SU-DHL-6 (cell line): ENCODE data around the gene RAP1A.

Experiments
- H2AFZ ChIP-seq: fragments of 200-600 bp; sonication (generic); 2 replicates; pipeline ENCODE4 v1.6.1; 2014; ENCODE audit warnings: low read depth, mild to moderate bottlenecking, moderate library complexity, mixed read lengths, antibody characterized with exemption, low read length; ENCODE audit not compliant: severe bottlenecking
- H3F3A ChIP-seq: fragments of 200-600 bp; shearing (Covaris generic); 2 replicates; pipeline ENCODE4 v1.6.0; 2016; ENCODE audit warnings: antibody characterized with exemption, mild to moderate bottlenecking; ENCODE audit not compliant: insufficient read depth
- H3K27ac ChIP-seq: fragments of 200-600 bp; sonication (generic); 2 replicates; pipeline ENCODE4 v1.5.1; 2016; ENCODE audit warnings: low read depth, mild to moderate bottlenecking, low read length, moderate library complexity, mixed read lengths
- H3K27me3 ChIP-seq: fragments of 200-600 bp; sonication (generic), shearing (Covaris generic); 2 replicates; pipeline ENCODE4 v1.6.0; 2014; ENCODE audit warnings: mild to moderate bottlenecking, low read length
- H3K36me3 ChIP-seq: fragments of 200-600 bp; sonication (generic); 2 replicates; pipeline ENCODE4 v1.6.1; 2014; ENCODE audit warnings: mild to moderate bottlenecking, low read length, mixed read lengths
- H3K4me2 ChIP-seq: fragments of 300-600, 200-600 bp; shearing (Covaris generic), sonication (generic); 2 replicates; pipeline ENCODE4 v1.6.0; 2014; ENCODE audit warnings: low read length, low read depth, mild to moderate bottlenecking; ENCODE audit not compliant: poor library complexity, severe bottlenecking
- H3K4me3 ChIP-seq: fragments of 200-600 bp; sonication (generic); 2 replicates; pipeline ENCODE4 v1.5.1; 2014; ENCODE audit warnings: antibody characterized with exemption, low read length, mild to moderate bottlenecking, mixed read lengths; ENCODE audit not compliant: insufficient read depth, poor library complexity, severe bottlenecking
- H3K79me2 ChIP-seq: fragments of 200-600 bp; sonication (generic); 2 replicates; pipeline ENCODE4 v1.6.1; 2014; ENCODE audit warnings: mild to moderate bottlenecking, low read length, moderate library complexity; ENCODE audit not compliant: insufficient read depth
- H3K9ac ChIP-seq: fragments of 200-600 bp; sonication (generic); 2 replicates; pipeline ENCODE4 v1.7.0; 2014; ENCODE audit warnings: mild to moderate bottlenecking, low read length
- H3K9me2 ChIP-seq: fragments of 200-600 bp; sonication (generic); replicated peaks from 2 replicates; pipeline ENCODE4 v1.6.1; 2014; ENCODE audit warnings: low read length; ENCODE audit not compliant: insufficient read depth
- H3K9me3 ChIP-seq: fragments of 200-600 bp; sonication (generic); 2 replicates; pipeline ENCODE4 v1.6.1; 2014; ENCODE audit warnings: low read length, mixed read lengths; ENCODE audit not compliant: insufficient read depth
- H4K20me1 ChIP-seq: fragments of 200-600 bp; sonication (generic); 2 replicates; pipeline ENCODE4 v1.6.1; 2014; ENCODE audit warnings: low read depth, mild to moderate bottlenecking, antibody characterized with exemption, low read length, moderate library complexity, mixed read lengths
- CTCF ChIP-seq: fragments of 200-600 bp; sonication (generic); IDR thresholded peaks from one replicate; pipeline ENCODE4 v1.5.1; 2017; ENCODE audit warnings: antibody characterized with exemption, mild to moderate bottlenecking, low read length, moderate library complexity; ENCODE audit not compliant: insufficient read depth, poor library complexity, severe bottlenecking
- EZH2phosphoT487 ChIP-seq: fragments of 200-600 bp; sonication (generic), shearing (Covaris generic); conservative IDR thresholded peaks from 2 replicates; pipeline ENCODE4 v1.6.1; 2018; ENCODE audit warnings: mild to moderate bottlenecking, antibody characterized with exemption, low read length, moderate library complexity, mixed read lengths

The RAP1A gene

GRCh38 chr1:111585447-111586086 is 34.0 kb upstream of the RAP1A start:
- Histone ChIP-seq H3K36me3 (no peaks in the 10 kb centered on the region), H2AFZ (no peak overlapping the region), H4K20me1 (no peaks in the 10 kb centered on the region), H3K79me2 (no peaks in the 10 kb centered on the region), H3K4me2 (no peak overlapping the region), H3K4me3 (no peak overlapping the region), H3K9me2 (no peaks in the 10 kb centered on the region), H3K9me3 (no peaks in the 10 kb centered on the region), H3K27me3 (no peaks in the 10 kb centered on the region), H3K9ac (no peak overlapping the region), H3K27ac (no peak overlapping the region), H3F3A (no peaks in the 10 kb centered on the region)
- TF ChIP-seq EZH2phosphoT487 = no peak
- no peak for TF ChIP-seq CTCF

GRCh38 chr1:111586112-111586511 is 33.5 kb upstream of the RAP1A start:
- no peaks in the 10 kb centered on the region for H3K9me2 ChIP-seq
- H3K4me3 ChIP-seq = no peak overlapping the region
- no peaks in the 10 kb centered on the region for H3K36me3 ChIP-seq
- H3K9ac ChIP-seq = no peak overlapping the region
- 0 out of 2 replicates have a peak, but pooled peaks cover 2% of the 10 kb centered on the region for H3F3A ChIP-seq
- no peaks in the 10 kb centered on the region for H4K20me1 ChIP-seq
- no peaks in the 10 kb centered on the region for H3K27me3 ChIP-seq
- TF ChIP-seq CTCF (no peak), EZH2phosphoT487 (no peak)
- no peaks in the 10 kb centered on the region for H3K79me2 ChIP-seq
- H3K27ac ChIP-seq = no peak overlapping the region
- H3K9me3 ChIP-seq = no peaks in the 10 kb centered on the region
- no peak overlapping the region for H2AFZ ChIP-seq
- no peak overlapping the region for H3K4me2 ChIP-seq

GRCh38 chr1:111587509-111588174 is 31.9 kb upstream of the RAP1A start:
- Histone ChIP-seq H3K27ac (no peak overlapping the region), H3K79me2 (no peaks in the 10 kb centered on the region), H3K9ac (no peak overlapping the region), H3K27me3 (no peaks in the 10 kb centered on the region), H4K20me1 (no peaks in the 10 kb centered on the region), H3K36me3 (no peaks in the 10 kb centered on the region), H2AFZ (no peak overlapping the region), H3K4me2 (no peak overlapping the region), H3K9me3 (no peaks in the 10 kb centered on the region), H3K9me2 (no peaks in the 10 kb centered on the region), H3F3A (0 out of 2 replicates have a peak, but pooled peaks cover 11% of the 10 kb centered on the region), H3K4me3 (no peak overlapping the region)
- TF ChIP-seq CTCF = no peak
- TF ChIP-seq EZH2phosphoT487 = no peak
